GM19452 (cell line): ENCODE results near the gene KCTD11.
A peak's percentile ranks its signal among the peaks of the same experiment; 100 is the strongest.

Experiments
- ATAC-seq: cut with Tn5 transposase; IDR thresholded peaks from one replicate; pipeline ENCODE4 v1.9.1; 2021; ENCODE audit not compliant: unreplicated experiment

Gene KCTD11

GRCh38 chr17:7370853-7371252 lies 18.9 kb downstream of the KCTD11 start:
- no peak for ATAC-seq

- no peak for ATAC-seq
Observed at GRCh38 chr17:7374353-7374752, 22.4 kb downstream of the KCTD11 start.

GRCh38 chr17:7379134-7379533 lies 27.2 kb downstream of the KCTD11 start:
- no peak for ATAC-seq

GRCh38 chr17:7380321-7380720 lies 28.4 kb downstream of the KCTD11 start:
- ATAC-seq = no peak

GRCh38 chr17:7380855-7381683 lies 29.1 kb downstream of the KCTD11 start, which contains the start of gene TNK1:
Gene TNK1 (plus strand): TSS chr17:7381089. CDS start chr17:7382927, 1,838 bp downstream.
- ATAC-seq = no peak

- ATAC-seq = no peak
Observed at GRCh38 chr17:7382901-7383300, 30.9 kb downstream of the KCTD11 start.

- ATAC-seq = no peak
Observed at GRCh38 chr17:7383371-7383741, 31.4 kb downstream of the KCTD11 start.

GRCh38 chr17:7383742-7384488 lies 32.0 kb downstream of the KCTD11 start:
- ATAC-seq = no peak

GRCh38 chr17:7384489-7385081 lies 32.6 kb downstream of the KCTD11 start:
- no peak for ATAC-seq

GRCh38 chr17:7388856-7389255 lies 36.9 kb downstream of the KCTD11 start:
- ATAC-seq = no peak

GRCh38 chr17:7389924-7390910 lies 38.3 kb downstream of the KCTD11 start:
- ATAC-seq = no peak

GRCh38 chr17:7391307-7391706 lies 39.3 kb downstream of the KCTD11 start:
- ATAC-seq = no peak

GRCh38 chr17:7392696-7393612 lies 41.0 kb downstream of the KCTD11 start:
- no peak for ATAC-seq

GRCh38 chr17:7393613-7394451 lies 41.9 kb downstream of the KCTD11 start:
- ATAC-seq = peak; percentile 46

GRCh38 chr17:7394452-7395191 lies 42.7 kb downstream of the KCTD11 start, which contains the start of gene PLSCR3:
Gene PLSCR3 (minus strand): TSS chr17:7394525. CDS start chr17:7394110, 415 bp downstream.
- peak; percentile 73 for ATAC-seq

- ATAC-seq = no peak
Observed at GRCh38 chr17:7396147-7396546, 44.2 kb downstream of the KCTD11 start.

- ATAC-seq = no peak
Observed at GRCh38 chr17:7398612-7399011, 46.6 kb downstream of the KCTD11 start.
